IMR-90 (cell line): ENCODE results near the gene GFPT1.

Experiments used
- BHLHE40 ChIP-seq: fragments of 150-350 bp; IDR thresholded peaks from 2 replicates; pipeline ENCODE4 v1.6.1; 2016; ENCODE audit warnings: mild to moderate bottlenecking, low read depth, low read length
- CEBPB ChIP-seq: IDR thresholded peaks from 2 replicates; pipeline ENCODE4 v1.6.1; 2012; ENCODE audit warnings: low read depth, low read length, improper control_type of control experiment
- CHD1 ChIP-seq: IDR thresholded peaks from 2 replicates; pipeline ENCODE4 v1.6.1; 2012; ENCODE audit warnings: low read depth, low read length, improper control_type of control experiment
- FOS ChIP-seq: fragments of 150-350 bp; IDR thresholded peaks from 2 replicates; pipeline ENCODE4 v1.6.1; 2016; ENCODE audit warnings: low read depth, low read length
- MAFK ChIP-seq: IDR thresholded peaks from 2 replicates; pipeline ENCODE4 v1.6.1; 2012; ENCODE audit warnings: low read depth, low read length, improper control_type of control experiment
- MAZ ChIP-seq: IDR thresholded peaks from 2 replicates; pipeline ENCODE4 v1.6.1; 2012; ENCODE audit warnings: low read depth, mild to moderate bottlenecking, low read length, improper control_type of control experiment, moderate library complexity, borderline replicate concordance
- MXI1 ChIP-seq: IDR thresholded peaks from 2 replicates; pipeline ENCODE4 v1.6.1; 2012; ENCODE audit warnings: low read depth, mild to moderate bottlenecking, low read length, moderate library complexity, borderline replicate concordance
- NFE2L2 ChIP-seq: fragments of 150-350 bp; IDR thresholded peaks from 2 replicates; pipeline ENCODE4 v1.6.1; 2016; ENCODE audit warnings: low read depth, mild to moderate bottlenecking, low read length
- POLR2A ChIP-seq: IDR thresholded peaks from 2 replicates; pipeline ENCODE4 v1.6.1; 2012; ENCODE audit warnings: mild to moderate bottlenecking, low read depth, low read length
- RAD21 ChIP-seq: IDR thresholded peaks from 2 replicates; pipeline ENCODE4 v1.6.1; 2012; ENCODE audit warnings: low read length, improper control_type of control experiment
- RCOR1 ChIP-seq: IDR thresholded peaks from 2 replicates; pipeline ENCODE4 v1.6.1; 2012; ENCODE audit warnings: mild to moderate bottlenecking, low read length, improper control_type of control experiment; ENCODE audit not compliant: insufficient replicate concordance
- RFX5 ChIP-seq: IDR thresholded peaks from 2 replicates; pipeline ENCODE4 v1.8.0; 2012; ENCODE audit warnings: low read depth, mild to moderate bottlenecking, low read length, moderate library complexity
- SMC3 ChIP-seq: fragments of 150-350 bp; IDR thresholded peaks from 2 replicates; pipeline ENCODE4 v1.6.1; 2016; ENCODE audit warnings: low read depth, mild to moderate bottlenecking, antibody characterized with exemption, low read length, moderate library complexity
- TF ChIP-seq, protein P1 (sequence below): conservative IDR thresholded peaks from 2 replicates; pipeline ENCODE4 v1.5.1; 2012; ENCODE audit warnings: mild to moderate bottlenecking, low read depth, low read length, improper control_type of control experiment

DNA sequence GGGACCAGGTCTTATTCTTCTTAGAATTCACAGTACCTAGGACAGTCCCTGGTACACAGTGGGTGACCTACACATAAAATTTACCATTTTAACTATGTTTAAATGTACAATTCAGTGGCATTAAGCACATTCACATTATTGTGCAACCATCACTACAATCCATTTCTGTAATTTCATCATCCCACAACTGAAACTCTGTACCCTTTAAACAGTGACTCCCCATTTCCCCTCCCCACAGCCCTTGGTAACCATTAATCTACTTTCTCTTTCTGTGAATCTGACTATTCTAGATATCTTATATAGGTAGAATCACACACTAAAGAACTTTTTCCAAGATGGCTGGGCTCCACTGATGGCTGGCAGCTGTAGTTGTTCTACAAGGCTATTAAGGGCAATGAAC is 41.6 kb downstream of the GFPT1 start:
- no peak for TF ChIP-seq POLR2A
- TF ChIP-seq, protein P1, sequence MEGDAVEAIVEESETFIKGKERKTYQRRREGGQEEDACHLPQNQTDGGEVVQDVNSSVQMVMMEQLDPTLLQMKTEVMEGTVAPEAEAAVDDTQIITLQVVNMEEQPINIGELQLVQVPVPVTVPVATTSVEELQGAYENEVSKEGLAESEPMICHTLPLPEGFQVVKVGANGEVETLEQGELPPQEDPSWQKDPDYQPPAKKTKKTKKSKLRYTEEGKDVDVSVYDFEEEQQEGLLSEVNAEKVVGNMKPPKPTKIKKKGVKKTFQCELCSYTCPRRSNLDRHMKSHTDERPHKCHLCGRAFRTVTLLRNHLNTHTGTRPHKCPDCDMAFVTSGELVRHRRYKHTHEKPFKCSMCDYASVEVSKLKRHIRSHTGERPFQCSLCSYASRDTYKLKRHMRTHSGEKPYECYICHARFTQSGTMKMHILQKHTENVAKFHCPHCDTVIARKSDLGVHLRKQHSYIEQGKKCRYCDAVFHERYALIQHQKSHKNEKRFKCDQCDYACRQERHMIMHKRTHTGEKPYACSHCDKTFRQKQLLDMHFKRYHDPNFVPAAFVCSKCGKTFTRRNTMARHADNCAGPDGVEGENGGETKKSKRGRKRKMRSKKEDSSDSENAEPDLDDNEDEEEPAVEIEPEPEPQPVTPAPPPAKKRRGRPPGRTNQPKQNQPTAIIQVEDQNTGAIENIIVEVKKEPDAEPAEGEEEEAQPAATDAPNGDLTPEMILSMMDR, result no peak
- TF ChIP-seq MAFK, result no peak
- TF ChIP-seq CHD1, result no peak
- TF ChIP-seq CEBPB, result peak; percentile 86
- no peak for TF ChIP-seq MAZ
- no peak for TF ChIP-seq RAD21
- no peak for TF ChIP-seq BHLHE40
- no peak for TF ChIP-seq RCOR1
- TF ChIP-seq NFE2L2, result no peak
- TF ChIP-seq MXI1, result no peak
- TF ChIP-seq RFX5, result no peak
- TF ChIP-seq SMC3, result no peak
- no peak for TF ChIP-seq FOS
